DOHH2 (cell line): ENCODE results near the gene KDM1B.

Experiments used
- EZH2phosphoT487 ChIP-seq: fragments of 200-600 bp; sonication (generic); IDR thresholded peaks from 2 replicates; pipeline ENCODE4 v1.6.1; 2017; ENCODE audit warnings: borderline replicate concordance, mild to moderate bottlenecking, antibody characterized with exemption, low read length, moderate library complexity, mixed read lengths
- TF ChIP-seq, protein P1 (sequence below): fragments of 200-600 bp; sonication (generic); IDR thresholded peaks from one replicate; pipeline ENCODE4 v1.5.1; 2014; ENCODE audit warnings: antibody characterized with exemption, mild to moderate bottlenecking, low read depth, low read length; ENCODE audit not compliant: poor library complexity, severe bottlenecking

DNA sequence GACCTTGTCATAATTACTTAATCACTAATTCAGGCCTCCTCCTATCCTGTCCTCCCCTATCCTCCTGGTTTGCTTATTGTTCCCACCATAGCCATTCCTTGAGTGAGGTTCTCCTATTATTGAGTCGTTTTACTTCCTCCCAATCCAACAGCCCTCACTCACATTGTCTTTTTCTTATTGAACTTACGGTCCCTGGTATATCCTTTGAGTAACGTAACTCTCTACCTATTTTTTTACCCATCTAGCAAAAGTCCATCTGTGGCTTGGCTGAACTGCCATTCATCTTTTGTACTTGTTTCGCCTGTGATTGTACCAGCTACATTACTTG is 66.0 kb downstream of the KDM1B start:
- TF ChIP-seq, protein P1, sequence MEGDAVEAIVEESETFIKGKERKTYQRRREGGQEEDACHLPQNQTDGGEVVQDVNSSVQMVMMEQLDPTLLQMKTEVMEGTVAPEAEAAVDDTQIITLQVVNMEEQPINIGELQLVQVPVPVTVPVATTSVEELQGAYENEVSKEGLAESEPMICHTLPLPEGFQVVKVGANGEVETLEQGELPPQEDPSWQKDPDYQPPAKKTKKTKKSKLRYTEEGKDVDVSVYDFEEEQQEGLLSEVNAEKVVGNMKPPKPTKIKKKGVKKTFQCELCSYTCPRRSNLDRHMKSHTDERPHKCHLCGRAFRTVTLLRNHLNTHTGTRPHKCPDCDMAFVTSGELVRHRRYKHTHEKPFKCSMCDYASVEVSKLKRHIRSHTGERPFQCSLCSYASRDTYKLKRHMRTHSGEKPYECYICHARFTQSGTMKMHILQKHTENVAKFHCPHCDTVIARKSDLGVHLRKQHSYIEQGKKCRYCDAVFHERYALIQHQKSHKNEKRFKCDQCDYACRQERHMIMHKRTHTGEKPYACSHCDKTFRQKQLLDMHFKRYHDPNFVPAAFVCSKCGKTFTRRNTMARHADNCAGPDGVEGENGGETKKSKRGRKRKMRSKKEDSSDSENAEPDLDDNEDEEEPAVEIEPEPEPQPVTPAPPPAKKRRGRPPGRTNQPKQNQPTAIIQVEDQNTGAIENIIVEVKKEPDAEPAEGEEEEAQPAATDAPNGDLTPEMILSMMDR, result no peak
- no peak for TF ChIP-seq EZH2phosphoT487
